Globus pallidus (tissue), 1 donor: Measurements from ENCODE around the gene CHST13.

ENCODE experiments used
- DNase-seq: peaks from one replicate; pipeline ENCODE4 v3.0.0-alpha.2; 2015; ENCODE audit warnings: low spot score

Gene CHST13

GRCh38 chr3:126523745-126524428 is at the start of gene CHST13:
Gene CHST13, plus strand, starts transcription at chr3:126524155. Its CDS starts 178 bp downstream, at chr3:126524333.
- DNase-seq, result no peak

GRCh38 chr3:126474498-126475412 is 49.2 kb upstream of the CHST13 start:
- DNase-seq, result no peak

- peak; percentile 90 for DNase-seq
Observed at GRCh38 chr3:126475413-126476114, 48.4 kb upstream of the CHST13 start, which contains the start of gene ZXDC. Gene ZXDC, minus strand, starts transcription at chr3:126475891. Its CDS starts 26 bp downstream, at chr3:126475865.

- peak; percentile 75 for DNase-seq
Observed at GRCh38 chr3:126476166-126477060, 47.5 kb upstream of the CHST13 start.

GRCh38 chr3:126477061-126477380 is 46.9 kb upstream of the CHST13 start:
- DNase-seq, result no peak

GRCh38 chr3:126478581-126479310 is 45.2 kb upstream of the CHST13 start:
- DNase-seq, result no peak

GRCh38 chr3:126479642-126480041 is 44.3 kb upstream of the CHST13 start:
- no peak for DNase-seq

GRCh38 chr3:126480206-126480605 is 43.7 kb upstream of the CHST13 start:
- DNase-seq, result no peak

- no peak for DNase-seq
Observed at GRCh38 chr3:126480861-126481260, 43.1 kb upstream of the CHST13 start.

- DNase-seq, result no peak
Observed at GRCh38 chr3:126481808-126482502, 42.0 kb upstream of the CHST13 start.

GRCh38 chr3:126482503-126483255 is 41.3 kb upstream of the CHST13 start:
- DNase-seq, result no peak

- DNase-seq, result no peak
Observed at GRCh38 chr3:126483321-126483761, 40.6 kb upstream of the CHST13 start.

- no peak for DNase-seq
Observed at GRCh38 chr3:126484148-126484547, 39.8 kb upstream of the CHST13 start.

GRCh38 chr3:126484662-126485061 is 39.3 kb upstream of the CHST13 start:
- DNase-seq, result no peak

GRCh38 chr3:126485176-126485897 is 38.6 kb upstream of the CHST13 start:
- DNase-seq, result no peak

GRCh38 chr3:126485956-126486355 is 38.0 kb upstream of the CHST13 start:
- DNase-seq, result no peak

GRCh38 chr3:126486360-126486847 is 37.6 kb upstream of the CHST13 start:
- DNase-seq, result no peak

GRCh38 chr3:126487151-126487771 is 36.7 kb upstream of the CHST13 start:
- no peak for DNase-seq
